Retina (tissue), 1 donor: ENCODE data around the gene SNRPD3.
"Not testable (repeated sequence)": the region's sequence is repeated elsewhere in the genome, so short reads cannot be mapped to it uniquely, and the experiment has no call there.

Experiments
- DNase-seq: peaks from one replicate; pipeline ENCODE4 v3.0.0-alpha.2; 2016

The SNRPD3 gene

GRCh38 chr22:24535348-24535747 is 20.5 kb upstream of the SNRPD3 start:
- no peak for DNase-seq

- DNase-seq = no peak
These were observed 19.7 kb upstream of the SNRPD3 start for GRCh38 chr22:24536089-24536488.

GRCh38 chr22:24540470-24540869 is 15.3 kb upstream of the SNRPD3 start:
- no peak for DNase-seq

DNA sequence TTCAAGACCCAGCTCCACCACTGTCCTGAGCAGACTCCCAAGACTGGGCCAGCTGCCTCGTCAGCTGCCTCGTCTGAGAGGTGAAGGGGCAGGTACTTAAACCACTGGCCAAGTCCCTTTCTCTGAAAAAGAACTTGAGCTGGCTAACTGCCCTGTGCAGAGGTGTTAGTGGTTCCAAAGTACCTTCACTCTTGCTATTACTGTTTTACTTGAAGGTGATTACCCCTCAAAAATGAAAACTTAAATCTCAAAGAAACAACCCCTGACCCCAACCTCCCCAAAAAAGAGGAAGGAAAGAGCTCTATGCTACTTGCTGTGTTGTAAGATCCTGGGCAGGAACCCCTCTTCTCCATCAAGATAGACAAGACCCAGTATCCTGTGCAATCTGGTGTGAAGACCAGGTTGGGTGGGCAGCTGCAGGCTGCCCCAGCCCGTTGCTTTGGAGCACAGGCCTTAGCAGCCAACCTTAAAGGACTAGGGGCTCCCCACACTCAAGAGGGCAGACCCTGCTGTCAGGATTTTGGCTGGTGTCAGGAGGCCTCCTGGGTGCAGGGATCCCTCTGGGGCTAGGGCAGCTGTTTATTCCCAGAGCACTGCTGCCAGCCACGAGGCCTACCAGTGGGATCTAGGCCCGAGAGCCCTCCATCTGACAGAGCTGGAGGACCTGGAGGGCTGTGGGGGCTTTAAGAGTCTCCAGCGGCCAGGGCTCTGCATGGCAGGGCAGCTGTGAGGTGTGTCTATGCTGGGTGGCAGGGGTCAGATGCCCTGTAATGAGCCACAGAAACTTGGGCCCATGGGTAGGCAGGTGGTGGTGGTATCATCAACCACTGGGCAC is 13.9 kb upstream of the SNRPD3 start:
- DNase-seq = no peak

DNA sequence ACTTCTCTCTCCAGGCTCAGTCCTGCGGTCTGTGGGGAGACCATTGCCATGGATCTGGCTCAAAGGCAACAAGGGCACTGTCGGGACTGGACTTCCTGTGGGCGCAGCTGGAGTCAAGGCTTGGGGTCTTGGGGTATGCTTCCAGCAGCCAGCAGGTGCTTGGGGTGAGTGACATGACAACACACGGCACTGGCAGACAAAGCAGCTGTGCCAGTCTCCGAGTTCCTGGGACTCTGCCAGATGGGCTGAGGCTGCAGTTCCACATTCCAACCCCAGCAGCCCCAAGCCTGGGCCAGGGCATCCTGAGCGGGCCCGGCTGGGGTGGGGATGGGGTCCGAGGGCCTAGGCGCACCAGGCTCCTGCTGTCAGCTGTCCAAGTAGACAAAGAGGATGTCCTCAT is 13.2 kb upstream of the SNRPD3 start:
- no peak for DNase-seq

DNA sequence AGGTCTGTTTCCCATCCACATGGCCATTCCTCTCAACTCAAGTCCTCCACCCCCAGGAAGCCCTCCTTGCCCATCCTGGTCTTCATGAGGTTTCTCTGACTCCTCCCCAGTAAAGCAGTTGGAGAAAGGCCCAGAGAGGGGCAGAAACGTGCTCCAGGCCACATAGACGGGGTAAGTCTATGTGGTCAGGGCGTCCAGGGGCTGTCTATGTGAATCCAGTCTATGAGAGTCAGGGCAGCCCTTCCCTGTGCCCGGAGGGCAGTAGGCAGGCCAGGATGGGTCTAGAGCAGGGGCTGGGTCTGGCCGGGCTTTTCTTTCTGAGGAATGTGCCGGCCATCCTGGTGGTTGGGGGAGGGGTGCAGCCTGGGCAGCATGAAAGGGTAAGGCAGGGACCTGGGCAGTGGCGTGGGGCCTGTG is 12.6 kb upstream of the SNRPD3 start:
- DNase-seq = no peak

- DNase-seq = no peak
These were observed 12.0 kb upstream of the SNRPD3 start for GRCh38 chr22:24543679-24544243.

DNA sequence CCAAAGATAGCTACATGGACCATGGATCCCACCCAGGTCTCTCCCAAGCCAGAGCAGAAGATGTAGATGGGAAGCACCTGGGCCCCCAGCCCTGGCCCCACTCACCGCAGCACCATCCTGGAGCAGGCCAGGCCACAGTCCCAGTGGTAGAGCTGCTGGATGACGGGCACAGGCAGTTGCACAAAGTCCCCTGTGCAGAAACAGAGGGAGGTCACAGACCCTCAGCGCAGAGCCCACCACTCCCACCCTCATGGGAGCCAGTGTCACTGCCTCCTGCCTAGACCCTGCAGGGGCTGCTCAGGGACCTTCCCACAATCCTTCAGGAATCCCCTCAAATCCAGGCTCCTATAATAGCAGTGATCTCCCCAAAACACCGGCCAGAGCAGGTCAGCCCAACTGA is 7.0 kb upstream of the SNRPD3 start:
- no peak for DNase-seq

DNA sequence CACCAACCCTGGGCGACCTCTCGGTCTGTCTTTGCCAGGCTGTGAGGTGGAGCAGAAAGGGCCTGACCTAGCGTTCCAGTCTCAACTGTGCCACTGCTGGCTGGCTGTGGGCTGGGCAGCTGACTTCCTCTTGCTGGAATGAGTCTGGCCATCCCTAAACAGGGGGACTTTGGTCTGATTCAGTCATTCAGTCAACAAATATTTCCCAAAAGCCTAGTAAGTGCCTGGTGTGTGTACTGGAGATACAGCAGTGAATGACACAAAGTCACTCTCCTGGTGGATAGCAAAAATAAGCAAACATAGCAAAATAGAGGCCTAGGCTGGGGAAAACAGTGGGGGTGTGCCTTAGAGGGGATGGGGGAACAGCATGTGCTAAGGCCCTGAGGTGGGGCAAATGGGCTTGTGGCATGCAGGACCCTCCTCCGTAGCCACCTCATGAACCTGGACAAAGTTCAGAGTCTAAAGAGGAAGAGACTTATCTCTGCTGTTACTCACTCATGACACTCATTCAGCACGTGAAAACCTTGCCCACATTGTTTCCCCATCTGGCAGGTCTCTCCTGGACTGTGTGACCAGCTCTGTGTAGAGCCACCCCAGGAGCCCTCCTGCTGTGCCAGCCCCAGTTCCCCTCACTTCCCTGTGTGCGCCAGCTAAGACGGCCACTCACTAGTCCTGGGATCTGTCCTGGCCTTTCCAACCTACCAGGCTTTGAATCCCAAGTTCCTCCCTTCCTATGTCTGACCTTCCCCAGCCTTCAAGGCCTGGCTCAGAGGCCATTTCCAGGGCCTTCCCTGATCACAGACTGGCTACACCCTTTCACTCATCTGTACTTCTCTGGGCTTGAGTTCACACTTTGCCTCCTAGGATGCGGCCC is 5.5 kb upstream of the SNRPD3 start:
- DNase-seq = no peak

DNA sequence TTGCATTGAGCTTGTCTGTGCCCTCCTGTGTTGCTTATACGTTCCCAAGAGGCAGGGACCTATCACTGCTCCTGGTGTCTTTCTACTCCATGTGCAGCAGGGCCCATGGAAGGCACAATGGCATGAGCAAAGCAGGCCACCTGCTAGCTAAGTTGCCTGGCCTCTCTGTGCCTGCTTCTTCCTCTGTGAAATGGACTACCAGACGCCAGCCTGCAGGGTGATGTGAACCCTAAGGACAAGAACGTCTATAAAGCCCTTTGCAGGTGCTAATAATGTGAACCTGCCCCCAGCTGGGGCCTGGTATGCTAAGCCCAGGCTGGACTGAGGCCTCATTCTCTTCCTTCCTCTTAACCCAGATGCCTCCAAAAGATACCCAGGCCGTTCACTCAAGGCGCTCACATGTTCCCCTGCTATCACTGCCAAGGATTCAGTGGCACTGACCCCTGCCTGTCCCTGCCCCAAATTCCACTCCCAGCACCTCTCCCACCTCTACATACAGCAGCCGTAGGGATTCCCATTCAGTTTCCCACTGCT is 4.8 kb upstream of the SNRPD3 start:
- no peak for DNase-seq

GRCh38 chr22:24552503-24553286 is 3.1 kb upstream of the SNRPD3 start:
- DNase-seq = not testable (repeated sequence)

GRCh38 chr22:24553597-24554312 is 2.0 kb upstream of the SNRPD3 start:
- no peak for DNase-seq

- no peak for DNase-seq
These were observed 1.3 kb upstream of the SNRPD3 start, which contains the start of gene GUCD1 for GRCh38 chr22:24554313-24555164. Gene GUCD1 (minus strand): TSS chr22:24555138. CDS start chr22:24554991, 147 bp downstream.

DNA sequence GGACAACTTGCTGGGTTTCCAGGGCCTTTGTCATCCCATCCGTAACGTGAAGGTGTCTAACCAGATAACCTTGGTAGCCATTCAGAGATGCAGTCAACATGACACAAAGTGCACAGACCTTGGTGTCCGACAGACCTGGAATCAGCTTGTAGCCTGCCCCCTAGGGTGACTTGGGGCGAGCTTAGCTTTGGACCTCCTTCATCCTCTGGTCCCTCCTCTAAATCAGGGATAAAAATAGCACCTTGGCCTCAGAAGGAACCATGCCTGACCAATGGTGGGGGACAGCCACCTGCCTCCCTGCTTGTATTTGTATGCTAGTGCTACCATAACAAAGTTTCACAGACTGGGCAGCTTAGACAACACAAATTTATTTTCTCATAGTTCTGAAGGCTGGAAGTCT is 3.7 kb downstream of the SNRPD3 start:
- no peak for DNase-seq

GRCh38 chr22:24563246-24563645 is 7.4 kb downstream of the SNRPD3 start:
- DNase-seq = no peak

GRCh38 chr22:24564376-24565058 is 8.7 kb downstream of the SNRPD3 start:
- DNase-seq = no peak

- DNase-seq = no peak
These were observed 9.3 kb downstream of the SNRPD3 start for GRCh38 chr22:24565077-24565476.

- no peak for DNase-seq
These were observed 11.2 kb downstream of the SNRPD3 start for GRCh38 chr22:24566899-24567511.

- no peak for DNase-seq
These were observed 11.9 kb downstream of the SNRPD3 start for GRCh38 chr22:24567668-24568067.

DNA sequence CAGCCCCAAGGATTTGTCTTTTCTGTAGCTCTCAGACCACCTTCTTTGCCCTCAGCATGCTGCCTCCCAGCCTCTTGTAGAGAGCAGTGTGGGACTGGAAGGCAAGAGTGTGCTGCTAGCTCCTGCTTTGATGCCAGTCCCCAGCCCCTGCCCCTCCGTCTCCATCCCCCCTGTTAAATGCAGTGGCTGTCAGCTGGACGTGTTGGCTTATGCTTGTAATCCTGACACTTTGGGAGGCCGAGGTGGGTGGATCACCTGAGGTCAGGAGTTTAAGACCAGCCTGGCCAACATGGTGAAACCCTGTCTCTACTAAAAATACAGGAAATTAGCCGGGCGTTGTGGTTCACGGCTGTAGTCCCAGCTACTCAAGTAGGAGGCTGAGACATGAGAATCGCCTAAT is 15.5 kb downstream of the SNRPD3 start:
- no peak for DNase-seq
